Activated T-cell treated with anti-CD3 and anti-CD28 coated beads for 48 hours (primary cell): Measurements from ENCODE around the gene CMYA5.

Source experiments
- DNase-seq: peaks from one replicate; pipeline ENCODE4 v3.0.0-alpha.2; 2020; ENCODE audit warnings: low read depth

Gene CMYA5

GRCh38 chr5:79837761-79838551 is 148.3 kb downstream of the CMYA5 start:
- no peak for DNase-seq

GRCh38 chr5:79840084-79840990 is 150.7 kb downstream of the CMYA5 start:
- no peak for DNase-seq

GRCh38 chr5:79841172-79841571 is 151.5 kb downstream of the CMYA5 start:
- no peak for DNase-seq

GRCh38 chr5:79842006-79842881 is 152.6 kb downstream of the CMYA5 start:
- no peak for DNase-seq

GRCh38 chr5:79842991-79843390 is 153.4 kb downstream of the CMYA5 start:
- no peak for DNase-seq

GRCh38 chr5:79843450-79844388 is 154.1 kb downstream of the CMYA5 start:
- DNase-seq, result no peak

GRCh38 chr5:79844571-79844970 is 154.9 kb downstream of the CMYA5 start:
- no peak for DNase-seq

GRCh38 chr5:79845448-79846197 is 156.0 kb downstream of the CMYA5 start:
- peak; percentile 15 for DNase-seq

GRCh38 chr5:79846198-79846521 is 156.5 kb downstream of the CMYA5 start:
- no peak for DNase-seq

- DNase-seq, result no peak
Measured at GRCh38 chr5:79847561-79847960, 157.9 kb downstream of the CMYA5 start.

GRCh38 chr5:79849061-79849460 is 159.4 kb downstream of the CMYA5 start:
- no peak for DNase-seq
